ENCODE measurements around the gene ATG7.

ATG7 gene

GRCh38 chr3:11578169-11578568, 306.0 kb downstream of the ATG7 start:
- TF ChIP-seq POLR2A (IDR thresholded peaks at IDR 0.05; ENCODE audit: low read depth, low read length) (no peak), POLR2AphosphoS5 (IDR thresholded peaks at IDR 0.05; ENCODE audit: low read depth, low read length) (no peak), TAF1 (IDR thresholded peaks at IDR 0.05; ENCODE audit: borderline replicate concordance, low read depth, low read length) (no peak)
- DNase-seq (ENCODE audit: insufficient read length) (no peak), FAIRE-seq (no peak)

- FAIRE-seq (no peak), DNase-seq (ENCODE audit: insufficient read length) (no peak)
- no peak for TF ChIP-seq TAF1 (IDR thresholded peaks at IDR 0.05; ENCODE audit: borderline replicate concordance, low read depth, low read length)
- no peak for TF ChIP-seq POLR2A (IDR thresholded peaks at IDR 0.05; ENCODE audit: low read depth, low read length)
- TF ChIP-seq POLR2AphosphoS5 (IDR thresholded peaks at IDR 0.05; ENCODE audit: low read depth, low read length) = no peak
These were observed 308.4 kb downstream of the ATG7 start for GRCh38 chr3:11580645-11581044.

GRCh38 chr3:11581237-11582190, 309.3 kb downstream of the ATG7 start:
- DNase-seq (ENCODE audit: insufficient read length) = no peak
- FAIRE-seq = no peak
- TF ChIP-seq POLR2AphosphoS5 (IDR thresholded peaks at IDR 0.05; ENCODE audit: low read depth, low read length) (no peak), POLR2A (IDR thresholded peaks at IDR 0.05; ENCODE audit: low read depth, low read length) (no peak), TAF1 (IDR thresholded peaks at IDR 0.05; ENCODE audit: borderline replicate concordance, low read depth, low read length) (no peak)

DNA sequence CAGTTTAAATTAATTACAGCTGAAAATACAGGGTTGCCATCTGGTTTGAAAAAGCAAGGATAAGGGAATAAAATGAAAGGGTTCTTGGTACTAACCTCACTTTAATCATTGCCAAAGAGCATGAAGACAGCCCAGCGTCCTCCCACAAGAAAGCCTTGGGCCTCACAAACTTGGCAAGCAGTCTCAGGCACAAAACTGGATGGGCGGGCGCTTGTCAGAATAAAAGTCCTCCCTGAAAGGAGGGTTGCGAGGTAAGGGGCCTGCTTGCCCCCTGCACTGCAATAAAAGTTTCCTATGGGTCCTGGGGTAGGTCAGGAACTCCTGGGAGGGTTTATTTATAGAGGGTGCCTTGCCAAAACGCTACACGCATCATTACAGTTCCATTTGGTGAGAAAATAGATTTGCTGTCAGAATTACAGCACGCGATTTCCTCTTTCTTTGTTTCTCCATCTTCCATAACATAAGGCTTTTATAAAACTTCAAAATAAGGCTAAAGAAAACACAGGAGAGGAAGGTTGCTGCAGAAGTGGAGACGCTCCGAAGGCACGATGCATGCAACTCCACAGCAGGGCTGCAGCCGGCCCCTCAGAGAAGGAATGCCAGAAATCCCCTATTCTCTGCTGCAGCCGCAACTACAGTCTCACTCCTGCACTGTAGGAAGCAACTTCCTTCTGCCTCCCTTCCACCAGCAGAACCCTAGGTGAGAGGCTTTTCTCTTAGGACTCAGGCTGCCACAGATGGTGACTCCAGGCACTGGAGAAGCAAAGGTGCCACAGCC, 310.2 kb downstream of the ATG7 start:
- FAIRE-seq = no peak
- no peak for DNase-seq (ENCODE audit: insufficient read length)
- TF ChIP-seq POLR2AphosphoS5 (IDR thresholded peaks at IDR 0.05; ENCODE audit: low read depth, low read length) = no peak
- TF ChIP-seq POLR2A (IDR thresholded peaks at IDR 0.05; ENCODE audit: low read depth, low read length) = no peak
- no peak for TF ChIP-seq TAF1 (IDR thresholded peaks at IDR 0.05; ENCODE audit: borderline replicate concordance, low read depth, low read length)

- no peak for DNase-seq (ENCODE audit: insufficient read length)
- TF ChIP-seq TAF1 (IDR thresholded peaks at IDR 0.05; ENCODE audit: borderline replicate concordance, low read depth, low read length) (no peak), POLR2AphosphoS5 (IDR thresholded peaks at IDR 0.05; ENCODE audit: low read depth, low read length) (no peak), POLR2A (IDR thresholded peaks at IDR 0.05; ENCODE audit: low read depth, low read length) (no peak)
- FAIRE-seq = no peak
These were observed 311.0 kb downstream of the ATG7 start for GRCh38 chr3:11583235-11583634.

DNA sequence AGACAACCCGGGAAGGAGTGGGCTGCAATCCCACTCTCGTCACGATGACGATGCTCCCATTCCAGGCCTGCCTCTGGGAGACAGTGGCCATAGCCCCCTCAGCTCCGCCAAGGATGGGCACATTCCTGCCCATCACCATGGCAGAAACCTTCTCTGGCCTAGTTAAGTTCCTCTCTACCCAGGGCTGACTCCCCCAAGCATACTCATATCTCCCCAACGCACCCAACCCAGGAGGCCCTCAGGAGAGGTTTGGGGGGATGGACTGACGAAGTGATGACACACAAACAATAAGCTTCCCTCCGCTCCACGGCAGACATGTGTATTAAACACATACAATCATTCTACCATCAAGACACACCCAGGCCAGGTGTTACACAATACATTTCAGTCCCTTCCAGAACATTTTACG, 311.4 kb downstream of the ATG7 start:
- no peak for FAIRE-seq
- DNase-seq (ENCODE audit: insufficient read length) = no peak
- no peak for TF ChIP-seq POLR2A (IDR thresholded peaks at IDR 0.05; ENCODE audit: low read depth, low read length)
- no peak for TF ChIP-seq TAF1 (IDR thresholded peaks at IDR 0.05; ENCODE audit: borderline replicate concordance, low read depth, low read length)
- TF ChIP-seq POLR2AphosphoS5 (IDR thresholded peaks at IDR 0.05; ENCODE audit: low read depth, low read length) = no peak

DNA sequence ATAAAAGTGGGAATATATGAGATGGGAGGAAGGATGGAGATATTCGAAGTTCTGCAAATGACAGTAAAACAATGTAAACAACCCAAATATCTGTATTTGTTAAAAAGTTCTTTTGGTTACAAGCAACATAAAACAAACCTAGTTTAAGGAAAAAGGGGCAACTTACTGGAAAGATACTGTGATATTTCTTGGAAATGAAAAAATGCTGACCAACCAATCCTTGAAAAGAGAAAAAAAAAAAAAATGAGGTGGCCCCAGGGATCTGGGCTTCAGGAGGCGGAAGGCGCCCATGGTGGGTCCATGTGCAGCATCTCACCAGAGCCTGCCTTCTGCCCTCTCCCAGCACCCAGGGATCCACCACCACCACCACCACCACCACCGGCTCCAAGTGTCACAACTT, 312.4 kb downstream of the ATG7 start:
- DNase-seq (ENCODE audit: insufficient read length) (no peak), FAIRE-seq (no peak)
- TF ChIP-seq POLR2A (IDR thresholded peaks at IDR 0.05; ENCODE audit: low read depth, low read length) (no peak), TAF1 (IDR thresholded peaks at IDR 0.05; ENCODE audit: borderline replicate concordance, low read depth, low read length) (no peak), POLR2AphosphoS5 (IDR thresholded peaks at IDR 0.05; ENCODE audit: low read depth, low read length) (no peak)

DNA sequence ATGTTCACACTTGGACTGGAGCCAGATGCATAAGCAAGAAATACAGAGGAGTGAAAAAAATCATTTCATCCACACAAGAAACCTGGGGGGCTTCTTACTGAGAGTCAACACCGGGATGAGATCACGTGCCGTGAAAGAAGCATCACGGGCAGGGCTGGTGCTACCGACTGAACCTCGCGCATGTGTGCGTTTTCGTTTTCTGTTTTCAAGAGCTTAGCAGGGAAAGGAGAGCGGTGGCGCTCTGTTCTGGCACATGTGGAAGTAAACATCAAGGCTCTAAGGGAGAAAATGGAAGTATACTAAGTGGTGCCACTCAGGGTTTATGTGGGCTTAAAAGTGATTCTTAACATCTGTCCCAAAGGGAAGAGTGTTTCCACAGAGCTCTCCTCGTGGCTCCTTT, 315.6 kb downstream of the ATG7 start:
- TF ChIP-seq POLR2AphosphoS5 (IDR thresholded peaks at IDR 0.05; ENCODE audit: low read depth, low read length) (no peak), POLR2A (IDR thresholded peaks at IDR 0.05; ENCODE audit: low read depth, low read length) (no peak), TAF1 (IDR thresholded peaks at IDR 0.05; ENCODE audit: borderline replicate concordance, low read depth, low read length) (no peak)
- DNase-seq (ENCODE audit: insufficient read length) = no peak
- FAIRE-seq = no peak

DNA sequence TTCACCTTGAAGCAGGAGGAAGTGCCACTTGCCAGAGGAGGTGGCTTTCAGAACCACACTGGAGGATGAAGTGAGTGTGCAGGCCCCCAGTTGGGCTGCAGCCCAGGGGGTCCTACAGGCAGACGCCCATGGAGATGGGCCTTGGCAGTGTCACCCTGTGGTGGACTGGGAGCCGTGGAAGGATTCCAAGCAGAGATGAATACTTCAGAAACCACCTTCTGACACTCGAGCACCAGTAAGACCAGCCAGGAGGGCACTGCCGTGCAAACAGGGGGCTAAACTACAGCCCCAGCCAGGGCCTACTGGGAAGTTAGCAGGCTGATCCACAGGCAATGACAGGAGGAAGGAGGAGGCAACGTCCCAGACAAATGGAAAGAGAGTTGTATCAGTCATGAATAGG, 316.1 kb downstream of the ATG7 start:
- FAIRE-seq = no peak
- TF ChIP-seq TAF1 (IDR thresholded peaks at IDR 0.05; ENCODE audit: borderline replicate concordance, low read depth, low read length) = no peak
- TF ChIP-seq POLR2A (IDR thresholded peaks at IDR 0.05; ENCODE audit: low read depth, low read length) = no peak
- no peak for TF ChIP-seq POLR2AphosphoS5 (IDR thresholded peaks at IDR 0.05; ENCODE audit: low read depth, low read length)
- no peak for DNase-seq (ENCODE audit: insufficient read length)

DNA sequence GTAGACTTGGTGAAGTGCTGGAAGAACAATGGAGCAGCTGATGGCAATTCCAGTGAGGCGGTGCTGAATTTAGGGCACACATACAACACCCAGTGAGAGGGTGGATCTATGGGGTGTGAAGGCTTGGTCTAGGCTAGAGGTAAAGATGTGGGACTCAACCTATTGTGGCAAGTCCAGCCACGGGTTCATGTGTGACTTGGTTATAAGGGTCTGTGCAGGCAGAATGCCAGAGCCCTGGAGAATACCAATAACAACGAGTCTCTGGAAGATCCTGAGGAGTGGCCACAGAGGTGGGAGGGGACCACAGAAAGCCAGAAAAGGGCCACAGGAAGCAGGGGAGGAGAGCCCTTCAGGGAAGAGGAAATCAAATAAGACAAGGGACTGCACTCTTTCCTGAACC, 316.6 kb downstream of the ATG7 start:
- DNase-seq (ENCODE audit: insufficient read length) (no peak), FAIRE-seq (no peak)
- no peak for TF ChIP-seq POLR2A (IDR thresholded peaks at IDR 0.05; ENCODE audit: low read depth, low read length)
- TF ChIP-seq TAF1 (IDR thresholded peaks at IDR 0.05; ENCODE audit: borderline replicate concordance, low read depth, low read length) = no peak
- TF ChIP-seq POLR2AphosphoS5 (IDR thresholded peaks at IDR 0.05; ENCODE audit: low read depth, low read length) = no peak

DNA sequence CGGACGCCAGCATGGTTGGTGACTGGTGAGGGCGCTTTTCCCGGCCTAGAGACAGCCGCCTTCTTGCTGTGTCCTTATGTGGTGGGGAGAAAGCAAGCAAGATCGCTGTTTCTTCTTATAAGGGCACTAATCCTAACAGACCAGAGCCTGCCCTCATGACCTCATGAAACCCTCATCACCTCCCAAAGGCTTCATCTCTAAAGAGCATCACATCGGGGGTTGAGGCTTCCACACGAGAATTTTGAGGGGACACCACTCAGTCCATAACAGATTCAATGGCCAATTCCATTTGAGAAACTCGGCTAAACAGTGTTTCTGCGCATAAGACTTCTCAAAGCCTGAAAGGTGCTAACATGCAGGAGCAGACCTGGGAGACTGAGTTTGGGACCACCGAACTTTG, 317.5 kb downstream of the ATG7 start:
- DNase-seq (ENCODE audit: insufficient read length) (no peak), FAIRE-seq (no peak)
- TF ChIP-seq POLR2A (IDR thresholded peaks at IDR 0.05; ENCODE audit: low read depth, low read length) = no peak
- TF ChIP-seq TAF1 (IDR thresholded peaks at IDR 0.05; ENCODE audit: borderline replicate concordance, low read depth, low read length) = no peak
- TF ChIP-seq POLR2AphosphoS5 (IDR thresholded peaks at IDR 0.05; ENCODE audit: low read depth, low read length) = no peak

Measured in GM12892 (cell line).